Activated T-helper 2 cell treated with anti-CD3 and anti-CD28 coated beads, Interferon-gamma antibody, Interleukin-2, Interleukin-4, amounts not matched to agents 10 μg/mL and 5 μg/mL and 100 μg/mL, durations not matched to agents 14 hours and 24 hours and 36 hours (primary cell): ENCODE results near the gene TYRO3. TPM values are rescaled to one million over a fixed set of nuclear protein-coding genes. Genes with fewer than 3 reads are reported as not detected.
A peak's percentile ranks its signal among the peaks of the same experiment; 100 is the strongest.

Experiments used
- DNase-seq: peaks from one replicate; pipeline ENCODE4 v3.0.0; 2021; ENCODE audit warnings: low spot score
- H3K27ac Mint-ChIP-seq: one replicate; pipeline ENCODE4 v1.8.0; 2021; ENCODE audit warnings: mixed read lengths
- H3K27me3 Mint-ChIP-seq: one replicate; pipeline ENCODE4 v1.8.0; 2021; ENCODE audit warnings: low read depth, mixed read lengths
- H3K36me3 Mint-ChIP-seq: one replicate; pipeline ENCODE4 v1.8.0; 2021; ENCODE audit warnings: low read depth, mixed read lengths
- H3K4me1 Mint-ChIP-seq: one replicate; pipeline ENCODE4 v1.8.0; 2021; ENCODE audit warnings: low read depth, mixed read lengths
- H3K4me3 Mint-ChIP-seq: one replicate; pipeline ENCODE4 v1.8.0; 2021; ENCODE audit warnings: low read depth, mild to moderate bottlenecking, moderate library complexity, mixed read lengths
- H3K9me3 Mint-ChIP-seq: one replicate; pipeline ENCODE4 v1.8.0; 2021; ENCODE audit warnings: mixed read lengths
- intact Hi-C: fragments of 100-400 bp; cut with micrococcal nuclease; formaldehyde crosslinking; loops from one replicate; pipeline ENCODE4 v1.15.1; 2023
- total RNA-seq: library from RNA; stranded (reverse); gene quantifications from 2 replicates; pipeline ENCODE4 v1.2.3, GENCODE V29; 2022

Gene TYRO3
- 4.0 and 6.8 TPM in 2 replicates for total RNA-seq

DNA sequence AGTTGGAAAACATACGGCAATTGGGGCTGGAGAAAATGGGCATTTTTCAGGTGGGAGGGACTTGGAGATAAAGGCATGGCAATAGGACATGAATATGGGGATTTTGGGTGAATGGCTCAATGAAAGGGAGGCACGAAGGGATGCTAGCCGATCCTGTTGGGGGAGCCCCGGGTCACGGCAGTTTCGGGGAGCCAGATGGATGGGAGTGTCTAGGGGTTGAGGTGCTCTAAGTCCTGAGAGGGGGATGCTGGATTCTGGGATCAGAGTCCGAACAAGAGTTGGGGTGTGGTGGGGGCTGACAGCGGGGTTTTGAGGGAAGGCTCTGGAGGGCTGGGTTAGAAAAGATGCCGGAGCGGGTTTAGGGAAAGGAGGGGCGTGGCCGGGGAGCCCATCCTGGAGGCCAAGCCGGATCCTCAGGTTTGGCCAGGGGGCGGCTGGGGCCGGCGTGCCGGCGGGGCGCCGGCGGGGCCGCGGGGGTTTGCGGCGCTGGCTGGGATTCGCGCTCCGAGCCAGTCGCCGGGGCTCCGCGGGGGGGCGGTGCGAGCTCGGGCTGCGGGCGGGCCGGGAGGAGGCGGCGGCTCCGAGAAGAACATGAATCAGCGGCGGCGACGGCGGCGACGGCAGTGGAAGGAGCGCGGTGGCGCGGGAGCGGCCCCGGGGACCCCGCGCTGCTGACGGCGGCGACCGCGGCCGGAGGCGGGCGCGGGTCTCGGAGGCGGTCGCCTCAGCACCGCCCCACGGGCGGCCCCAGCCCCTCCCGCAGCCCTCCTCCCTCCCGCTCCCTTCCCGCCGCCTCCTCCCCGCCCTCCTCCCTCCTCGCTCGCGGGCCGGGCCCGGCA lies at the start of gene TYRO3:
Gene TYRO3, plus strand, starts transcription at position 813 of the 839 bp plus-strand sequence. CDS start 46 bp downstream, outside the sequence.
- Mint-ChIP-seq H3K27ac (peak within 1 kb of the TSS; percentile 71), H3K9me3 (no peaks in the 10 kb centered on the region), H3K4me3 (peak within 1 kb of the TSS; percentile 83), H3K27me3 (peaks cover 39% of the 10 kb centered on the region), H3K4me1 (peaks cover 20% of the 10 kb centered on the region), H3K36me3 (no peaks in the 10 kb centered on the region)
- intact Hi-C loops, result loop anchor here (1.0 to 5.0 kb wide), 4 partner anchors 14 to 254 kb away; partner anchors contain the start of genes ITPKA, MAPKBP1 and RPAP1
- peak; percentile 61 for DNase-seq

DNA sequence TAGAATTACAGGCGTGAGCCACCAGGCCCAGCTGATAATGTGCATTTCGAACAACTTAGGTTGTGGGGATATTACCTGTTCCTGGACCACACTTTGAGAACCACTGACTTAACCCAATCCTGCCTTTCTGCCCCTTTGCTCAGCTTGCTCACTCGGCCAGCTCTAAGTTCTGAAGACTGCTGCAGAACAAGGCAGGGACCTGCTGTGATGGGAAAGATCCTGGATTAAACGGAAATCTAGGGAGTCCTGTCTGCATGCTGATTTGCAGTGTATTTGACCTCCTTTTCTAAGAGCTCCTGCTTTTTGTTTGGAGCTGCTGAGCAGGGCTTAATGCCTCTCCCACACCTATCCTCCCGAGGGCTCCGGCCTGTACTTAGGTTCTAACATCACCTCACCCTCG lies 48.3 kb upstream of the TYRO3 start:
- H3K9me3 Mint-ChIP-seq, result no peaks in the 10 kb centered on the region
- peaks cover 45% of the 10 kb centered on the region for H3K27me3 Mint-ChIP-seq
- intact Hi-C loops, result loop anchor here (5.0 kb wide), 1 partner anchor 43 kb away; no protein-coding TSS in a partner anchor
- no peak overlapping the region for H3K27ac Mint-ChIP-seq
- H3K36me3 Mint-ChIP-seq, result peaks cover 3% of the 10 kb centered on the region
- H3K4me1 Mint-ChIP-seq, result peaks cover 24% of the 10 kb centered on the region
- DNase-seq, result no peak
- no peak overlapping the region for H3K4me3 Mint-ChIP-seq

DNA sequence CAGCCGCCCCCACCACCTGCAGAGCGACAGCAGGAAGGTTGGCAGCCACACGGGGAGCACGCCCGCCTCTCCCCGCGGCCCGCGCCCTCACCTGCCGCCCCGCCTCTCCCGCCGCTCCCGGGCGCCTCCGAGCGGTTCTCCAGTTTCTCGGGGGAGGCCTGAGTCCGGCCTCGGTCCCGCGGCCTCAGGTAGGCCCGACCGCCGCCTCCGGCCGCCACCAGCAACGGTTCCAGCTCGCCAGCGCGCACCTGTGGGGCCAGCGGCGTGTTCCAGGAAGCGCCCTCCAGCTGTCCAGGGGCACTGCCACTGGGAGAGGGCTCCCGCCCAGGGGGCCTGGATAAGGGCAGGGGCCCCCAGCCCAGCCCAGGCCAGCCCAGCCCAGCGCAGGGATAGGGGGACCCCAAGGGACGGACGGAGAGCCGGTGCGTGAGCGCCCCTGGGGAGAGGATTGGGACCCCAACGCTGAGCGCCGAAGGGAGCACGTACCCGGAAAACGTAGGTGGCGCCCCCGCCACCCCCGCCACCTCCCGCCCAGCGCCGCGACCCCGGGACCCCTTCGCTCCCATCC lies 47.6 kb upstream of the TYRO3 start:
- Mint-ChIP-seq H3K36me3 (peaks cover 4% of the 10 kb centered on the region), H3K27me3 (peaks cover 42% of the 10 kb centered on the region), H3K9me3 (no peaks in the 10 kb centered on the region), H3K4me3 (no peak overlapping the region), H3K27ac (no peak overlapping the region), H3K4me1 (peaks cover 24% of the 10 kb centered on the region)
- intact Hi-C loops, result loop anchor here (5.0 kb wide), 1 partner anchor 44 kb away; no protein-coding TSS in a partner anchor
- DNase-seq, result no peak

DNA sequence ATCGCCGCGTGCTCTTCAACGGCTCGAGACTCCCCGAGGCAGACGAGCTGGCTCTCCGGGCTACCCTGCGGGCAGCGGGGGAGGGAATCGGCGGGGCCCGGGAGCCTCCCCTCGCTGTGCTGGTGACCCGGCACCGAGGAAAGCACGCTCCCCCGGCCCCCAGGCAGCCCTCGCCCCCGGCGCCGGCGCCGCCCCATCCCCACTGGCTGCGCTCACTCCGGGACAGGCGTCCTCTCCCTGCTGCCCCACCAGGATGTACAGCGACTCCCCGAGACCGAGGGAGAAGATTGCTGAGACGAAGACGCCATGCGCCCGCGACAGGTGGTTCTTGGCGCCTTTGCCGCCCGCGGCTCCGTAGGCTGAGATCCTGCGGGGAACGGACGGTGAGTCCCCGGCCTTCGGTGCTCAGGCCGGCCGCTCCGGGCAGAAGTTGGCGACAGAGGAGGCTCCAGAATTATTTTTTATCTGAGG lies 47.1 kb upstream of the TYRO3 start:
- peaks cover 42% of the 10 kb centered on the region for H3K27me3 Mint-ChIP-seq
- H3K9me3 Mint-ChIP-seq, result no peaks in the 10 kb centered on the region
- H3K4me3 Mint-ChIP-seq, result peak overlapping the region; percentile 62
- H3K36me3 Mint-ChIP-seq, result peaks cover 9% of the 10 kb centered on the region
- H3K27ac Mint-ChIP-seq, result no peak overlapping the region
- DNase-seq, result no peak
- peaks cover 24% of the 10 kb centered on the region for H3K4me1 Mint-ChIP-seq
- intact Hi-C loops, result loop anchor here (2.0 to 5.0 kb wide), 3 partner anchors 17 to 45 kb away; partner anchors contain the start of gene RPAP1

DNA sequence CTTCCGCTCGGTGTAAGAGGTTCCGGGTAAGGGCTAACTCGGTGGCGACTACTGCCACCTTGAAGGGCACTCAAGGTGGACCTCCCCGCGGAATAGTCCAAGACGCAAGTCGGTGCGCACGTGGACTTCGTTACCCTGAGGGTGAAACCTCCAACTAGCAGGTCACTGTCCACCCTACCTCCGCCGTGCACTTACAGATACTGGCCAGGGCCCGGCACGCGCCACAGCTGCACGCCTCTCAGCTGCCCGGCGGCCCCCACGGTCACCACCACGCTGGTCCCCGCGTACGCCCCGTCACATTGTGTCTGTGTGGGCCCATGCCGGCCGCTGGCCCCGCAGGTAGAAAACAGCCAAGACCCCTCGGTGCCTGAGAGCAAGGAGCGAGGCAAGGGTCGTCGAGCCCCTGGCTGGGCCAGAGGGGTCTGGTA lies 46.5 kb upstream of the TYRO3 start:
- no peak for DNase-seq
- intact Hi-C loops, result loop anchor here (2.0 to 5.0 kb wide), 3 partner anchors 18 to 45 kb away; partner anchors contain the start of gene RPAP1
- Mint-ChIP-seq H3K27me3 (peaks cover 38% of the 10 kb centered on the region), H3K36me3 (peaks cover 11% of the 10 kb centered on the region), H3K4me3 (peak overlapping the region; percentile 62), H3K27ac (no peak overlapping the region), H3K4me1 (peaks cover 24% of the 10 kb centered on the region), H3K9me3 (no peaks in the 10 kb centered on the region)

DNA sequence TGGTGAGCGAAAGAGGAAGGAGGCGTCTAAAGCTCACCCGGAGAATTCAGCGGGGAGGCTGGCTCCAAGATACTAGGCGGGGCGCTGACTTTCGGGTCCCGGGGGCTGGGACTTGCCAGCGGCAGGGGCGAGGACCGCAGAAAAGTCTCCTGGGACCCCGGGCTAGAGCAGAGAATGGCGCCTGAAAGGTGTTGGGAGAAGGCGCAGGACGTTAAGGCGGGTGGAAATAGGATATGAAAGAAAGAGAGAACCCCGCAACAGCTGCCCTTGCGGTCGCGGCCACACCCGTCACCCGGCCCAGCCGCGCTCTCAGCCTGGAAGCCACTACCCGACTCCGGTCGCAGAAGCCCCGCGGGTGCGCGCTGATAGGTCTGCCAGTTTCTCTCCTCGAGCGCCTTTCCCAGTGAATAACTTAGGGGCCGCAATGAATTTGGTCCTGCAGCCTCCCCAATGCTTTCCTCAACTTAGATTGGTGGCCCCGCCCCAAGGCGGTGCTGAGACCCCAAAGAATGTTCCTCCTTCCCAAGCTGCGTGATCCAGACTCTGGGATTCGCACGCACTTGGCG lies 46.0 kb upstream of the TYRO3 start:
- Mint-ChIP-seq H3K27ac (no peak overlapping the region), H3K9me3 (no peaks in the 10 kb centered on the region), H3K27me3 (peaks cover 35% of the 10 kb centered on the region), H3K4me3 (peak overlapping the region; percentile 62), H3K36me3 (peaks cover 13% of the 10 kb centered on the region), H3K4me1 (peaks cover 24% of the 10 kb centered on the region)
- no peak for DNase-seq
- intact Hi-C loops, result loop anchor here (2.0 to 5.0 kb wide), 3 partner anchors 18 to 46 kb away; partner anchors contain the start of gene RPAP1

DNA sequence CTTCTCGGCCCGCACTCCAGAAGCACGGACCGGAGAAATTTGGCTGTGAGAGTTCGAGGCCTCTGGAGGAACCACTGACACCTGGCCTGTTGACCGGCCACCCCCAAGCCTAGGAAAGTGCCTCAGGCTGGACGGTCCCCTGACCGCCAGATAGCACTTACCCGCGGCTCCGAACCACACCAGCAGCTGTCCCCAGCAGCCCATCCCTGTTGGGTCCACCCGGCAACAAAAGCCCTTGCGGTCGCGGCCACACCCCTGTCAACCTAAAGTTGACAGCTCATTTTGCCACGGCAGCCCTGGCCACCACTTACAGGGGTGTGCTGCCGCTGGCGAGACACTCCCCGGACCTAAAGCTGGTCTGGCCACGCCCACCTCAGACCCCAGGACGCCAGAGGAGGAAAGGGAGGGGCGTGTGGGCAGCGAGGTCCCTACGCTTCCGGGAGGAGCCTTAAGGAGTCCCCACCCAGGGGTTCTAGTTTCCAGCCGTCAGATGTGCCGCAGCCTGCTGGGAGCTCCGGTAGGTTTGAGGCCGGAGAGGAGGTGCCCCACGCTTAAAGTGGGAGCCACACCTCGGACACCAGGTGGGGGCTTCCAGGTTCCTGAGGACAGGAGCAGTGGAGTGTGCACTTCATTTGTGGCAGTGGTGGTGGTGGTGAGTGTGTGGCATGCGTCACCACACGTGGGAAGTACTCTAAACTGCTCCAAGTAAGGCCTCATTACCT lies 45.3 kb upstream of the TYRO3 start, which contains the start of gene LTK:
Gene LTK, minus strand, starts transcription at position 322 of the 722 bp plus-strand sequence. Its CDS starts 118 bp downstream, at position 204.
- no peak for DNase-seq
- no peaks in the 10 kb centered on the region for H3K9me3 Mint-ChIP-seq

DNA sequence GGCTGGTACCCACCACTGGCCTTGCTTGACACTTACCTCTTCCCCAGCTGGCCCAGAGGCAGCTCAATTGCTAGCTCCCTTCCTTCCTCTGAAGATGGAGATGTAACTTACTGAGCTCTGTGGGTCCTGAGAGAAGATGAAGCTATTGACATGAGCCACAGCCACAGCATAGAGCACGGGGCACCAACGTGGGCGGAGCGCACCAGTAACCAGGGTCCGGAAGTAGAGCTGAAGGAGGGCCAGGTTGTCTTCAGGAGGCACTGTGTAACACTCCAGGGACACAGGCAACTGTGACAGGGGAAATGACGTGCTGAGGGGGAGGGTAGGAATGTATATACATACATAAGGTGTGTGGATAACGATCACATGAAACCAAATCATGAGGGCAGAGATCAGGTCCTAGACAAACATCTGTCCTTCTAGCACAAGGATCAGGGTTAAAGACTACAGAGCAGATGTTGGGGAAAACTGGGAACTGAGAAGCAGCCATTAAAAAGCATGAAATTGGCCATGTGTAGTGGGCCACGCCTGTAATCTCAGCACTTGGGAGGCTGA lies 41.0 kb upstream of the TYRO3 start:
- no peak overlapping the region for H3K4me3 Mint-ChIP-seq
- peaks cover 26% of the 10 kb centered on the region for H3K36me3 Mint-ChIP-seq
- H3K4me1 Mint-ChIP-seq, result peaks cover 14% of the 10 kb centered on the region
- no peak overlapping the region for H3K27ac Mint-ChIP-seq
- intact Hi-C loops, result no loop called here
- H3K9me3 Mint-ChIP-seq, result no peaks in the 10 kb centered on the region
- DNase-seq, result no peak
- peaks cover 8% of the 10 kb centered on the region for H3K27me3 Mint-ChIP-seq

More for the DNA sequence above, 45.3 kb upstream of the TYRO3 start, which contains the start of gene LTK:
- Mint-ChIP-seq H3K4me1 (peaks cover 24% of the 10 kb centered on the region), H3K27ac (no peak within 1 kb of the TSS), H3K4me3 (peak within 1 kb of the TSS; percentile 62), H3K36me3 (peaks cover 14% of the 10 kb centered on the region), H3K27me3 (peaks cover 35% of the 10 kb centered on the region)
- intact Hi-C loops, result loop anchor here (2.0 to 5.0 kb wide), 3 partner anchors 19 to 46 kb away; partner anchors contain the start of gene RPAP1

DNA sequence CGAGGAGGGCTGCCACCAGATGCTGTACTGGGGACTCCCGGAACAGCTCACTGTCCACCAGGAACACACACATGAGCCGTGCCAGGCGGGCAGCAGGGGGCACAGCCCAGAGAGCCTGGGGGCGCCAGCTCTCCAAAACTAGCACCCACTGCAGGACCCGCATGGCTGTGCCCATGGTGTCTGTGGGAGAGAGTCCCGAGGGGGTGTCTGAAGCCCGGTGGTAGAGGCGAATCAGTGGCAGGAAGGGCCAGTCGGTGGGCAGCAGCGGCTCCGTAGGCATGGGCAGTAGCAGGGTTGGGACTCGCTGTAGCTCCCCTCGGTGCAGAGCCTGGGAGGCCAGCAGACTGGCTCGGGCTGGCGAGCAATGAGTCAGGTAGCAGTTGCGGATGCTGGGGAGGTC lies 38.4 kb upstream of the TYRO3 start:
- H3K9me3 Mint-ChIP-seq, result no peaks in the 10 kb centered on the region
- intact Hi-C loops, result no loop called here
- peaks cover 23% of the 10 kb centered on the region for H3K36me3 Mint-ChIP-seq
- no peak overlapping the region for H3K4me3 Mint-ChIP-seq
- no peak overlapping the region for H3K27ac Mint-ChIP-seq
- no peaks in the 10 kb centered on the region for H3K4me1 Mint-ChIP-seq
- no peak for DNase-seq
- no peaks in the 10 kb centered on the region for H3K27me3 Mint-ChIP-seq

DNA sequence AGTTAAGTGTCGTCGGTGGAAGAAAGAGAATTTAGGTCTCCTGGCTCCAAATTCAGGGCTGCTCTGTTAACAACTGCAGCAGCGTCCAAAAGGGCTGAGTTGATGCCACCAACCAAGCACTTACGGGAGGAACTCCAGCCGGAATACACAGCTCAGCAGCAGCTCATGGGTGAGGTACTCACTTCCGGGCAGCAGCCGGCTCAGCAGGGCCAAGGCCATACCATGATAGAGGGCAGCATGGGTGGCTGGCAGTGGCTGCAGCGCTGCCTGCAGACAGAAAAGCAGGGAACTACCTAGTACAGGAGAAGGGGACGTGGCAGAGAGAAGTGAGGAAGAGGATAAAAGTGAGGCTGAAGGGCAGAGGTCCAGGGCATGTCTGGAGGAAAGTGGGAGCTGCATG lies 37.4 kb upstream of the TYRO3 start:
- Mint-ChIP-seq H3K27me3 (no peaks in the 10 kb centered on the region), H3K36me3 (peaks cover 25% of the 10 kb centered on the region), H3K27ac (no peak overlapping the region), H3K4me3 (no peak overlapping the region), H3K9me3 (no peaks in the 10 kb centered on the region), H3K4me1 (no peaks in the 10 kb centered on the region)
- no peak for DNase-seq
- intact Hi-C loops, result no loop called here

DNA sequence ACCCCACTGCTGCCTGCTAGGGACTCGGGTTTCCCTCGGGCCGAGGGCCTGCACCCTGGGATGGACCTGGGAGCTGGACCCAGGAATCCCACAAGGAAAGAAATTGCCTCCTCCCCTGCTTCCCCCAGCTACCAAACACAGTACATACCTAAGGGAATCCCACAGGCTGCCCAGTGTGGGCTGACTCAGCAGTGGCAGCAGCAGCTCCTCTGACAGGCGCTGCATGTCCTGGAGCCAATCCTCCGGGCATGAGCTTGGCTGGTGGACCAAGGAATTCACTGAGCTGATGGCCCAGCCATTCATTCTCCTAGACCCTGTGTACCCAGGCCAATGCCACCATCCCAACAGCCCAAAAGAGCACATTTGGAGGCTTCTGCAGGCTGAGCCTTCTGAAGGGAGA lies 35.9 kb upstream of the TYRO3 start:
- DNase-seq, result no peak
- Mint-ChIP-seq H3K4me1 (no peaks in the 10 kb centered on the region), H3K9me3 (no peaks in the 10 kb centered on the region), H3K27me3 (no peaks in the 10 kb centered on the region), H3K36me3 (peaks cover 28% of the 10 kb centered on the region), H3K4me3 (no peak overlapping the region), H3K27ac (no peak overlapping the region)
- intact Hi-C loops, result no loop called here
